Measurements from ENCODE around the gene ITGA8.

DNA sequence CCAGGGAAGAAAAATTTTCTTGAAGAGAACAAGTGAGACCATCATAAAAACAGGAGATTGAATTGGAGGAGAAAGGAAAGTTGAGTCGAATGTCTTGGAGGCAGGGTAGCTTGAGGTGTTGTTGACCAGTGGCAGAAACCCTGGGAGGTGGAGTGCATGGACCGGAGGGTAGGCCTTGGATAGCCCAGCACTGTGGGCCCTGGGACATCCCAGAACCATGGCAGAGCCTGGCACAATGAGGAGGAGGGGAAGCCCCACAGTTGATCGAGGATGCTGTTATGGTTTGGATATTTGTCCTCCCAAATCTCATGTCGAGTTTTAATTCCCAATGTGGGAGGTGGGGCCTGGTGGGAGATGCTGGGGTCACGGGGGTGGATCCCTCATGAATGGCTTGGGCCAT, 157.1 kb downstream of the ITGA8 start:
- TF ChIP-seq, protein P1, sequence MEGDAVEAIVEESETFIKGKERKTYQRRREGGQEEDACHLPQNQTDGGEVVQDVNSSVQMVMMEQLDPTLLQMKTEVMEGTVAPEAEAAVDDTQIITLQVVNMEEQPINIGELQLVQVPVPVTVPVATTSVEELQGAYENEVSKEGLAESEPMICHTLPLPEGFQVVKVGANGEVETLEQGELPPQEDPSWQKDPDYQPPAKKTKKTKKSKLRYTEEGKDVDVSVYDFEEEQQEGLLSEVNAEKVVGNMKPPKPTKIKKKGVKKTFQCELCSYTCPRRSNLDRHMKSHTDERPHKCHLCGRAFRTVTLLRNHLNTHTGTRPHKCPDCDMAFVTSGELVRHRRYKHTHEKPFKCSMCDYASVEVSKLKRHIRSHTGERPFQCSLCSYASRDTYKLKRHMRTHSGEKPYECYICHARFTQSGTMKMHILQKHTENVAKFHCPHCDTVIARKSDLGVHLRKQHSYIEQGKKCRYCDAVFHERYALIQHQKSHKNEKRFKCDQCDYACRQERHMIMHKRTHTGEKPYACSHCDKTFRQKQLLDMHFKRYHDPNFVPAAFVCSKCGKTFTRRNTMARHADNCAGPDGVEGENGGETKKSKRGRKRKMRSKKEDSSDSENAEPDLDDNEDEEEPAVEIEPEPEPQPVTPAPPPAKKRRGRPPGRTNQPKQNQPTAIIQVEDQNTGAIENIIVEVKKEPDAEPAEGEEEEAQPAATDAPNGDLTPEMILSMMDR (conservative IDR thresholded peaks at IDR 0.05; ENCODE audit: low read depth, low read length): no peak
- TF ChIP-seq EZH2 (IDR thresholded peaks at IDR 0.05; ENCODE audit: borderline replicate concordance, low read depth, low read length, poor library complexity, severe bottlenecking): no peak
